Fibroblast of skin of right quadriceps (primary cell): ENCODE results near the gene TRA2A.
A peak's percentile ranks its signal among the peaks of the same experiment; 100 is the strongest.
"Not testable (repeated sequence)": the region's sequence is repeated elsewhere in the genome, so short reads cannot be mapped to it uniquely, and the experiment has no call there.

Experiments
- DNase-seq: peaks from one replicate; pipeline ENCODE4 v3.0.0-alpha.2; 2013

Gene TRA2A

DNA sequence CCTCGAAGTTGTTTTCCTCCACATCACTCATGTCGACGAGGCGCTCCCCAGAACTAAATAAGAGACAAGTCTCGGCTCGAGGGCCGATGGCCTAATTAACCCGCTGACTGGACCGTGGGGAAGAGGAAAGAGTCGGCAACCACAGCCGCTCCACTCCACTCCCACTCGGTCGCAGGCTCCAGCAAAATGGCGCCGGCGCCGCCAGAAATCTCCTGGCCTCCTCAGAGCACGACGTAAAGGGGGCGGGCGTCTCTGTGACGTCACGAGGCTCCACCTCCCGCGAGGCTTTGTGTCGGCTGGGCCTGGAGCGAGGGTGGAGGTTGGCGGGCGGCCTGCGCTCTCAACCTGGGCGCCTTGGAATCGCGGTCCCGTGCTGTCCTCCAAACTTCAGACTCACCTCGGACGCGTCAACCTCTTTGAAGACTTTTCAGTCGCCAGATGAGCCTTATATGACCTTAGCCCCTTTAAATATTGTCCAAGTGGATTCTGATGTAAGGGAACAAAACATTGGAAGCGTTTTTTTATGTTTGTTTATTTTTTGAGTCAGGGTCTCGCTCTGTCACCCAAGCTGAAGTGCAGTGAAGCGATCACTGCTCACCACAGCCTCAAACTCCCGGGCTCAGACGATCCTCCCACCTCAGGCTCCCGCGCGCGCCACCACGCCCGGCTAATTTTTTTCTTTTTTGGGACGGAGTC lies at the start of gene TRA2A:
TSS of gene TRA2A (minus strand) at position 188 of the 696 bp plus-strand sequence. CDS start at position 31, 157 bp downstream.
- peak; percentile 96 for DNase-seq

DNA sequence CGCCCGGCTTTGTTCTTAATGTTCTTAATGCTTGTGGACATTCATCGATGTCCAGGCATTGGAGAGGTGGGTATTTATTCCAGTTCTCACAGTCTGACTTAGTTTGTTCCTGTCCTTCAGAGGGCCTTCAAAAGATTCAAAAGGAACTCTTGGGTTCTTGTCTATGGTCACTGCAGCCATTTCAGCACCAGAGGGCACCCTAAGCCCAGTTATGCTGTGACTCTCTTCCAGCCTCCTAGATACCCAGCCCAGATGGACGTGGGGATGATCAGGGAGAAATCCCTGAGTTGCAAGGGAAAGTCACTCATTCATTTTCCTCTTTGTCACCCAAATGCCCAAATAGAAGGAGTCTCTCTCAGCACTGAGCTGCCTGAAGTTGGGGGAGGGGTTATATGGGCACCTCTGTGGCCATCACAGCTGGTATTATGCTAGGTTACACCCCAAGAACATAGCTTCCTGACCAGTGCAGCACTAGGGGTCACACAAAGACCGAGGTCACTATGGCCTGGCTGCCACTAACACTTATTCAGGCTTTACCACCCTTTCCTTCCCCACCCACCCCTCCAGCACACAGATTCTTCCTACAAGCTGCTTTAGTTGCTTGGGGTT lies 38.9 kb upstream of the TRA2A start:
- DNase-seq, result peak; percentile 67

DNA sequence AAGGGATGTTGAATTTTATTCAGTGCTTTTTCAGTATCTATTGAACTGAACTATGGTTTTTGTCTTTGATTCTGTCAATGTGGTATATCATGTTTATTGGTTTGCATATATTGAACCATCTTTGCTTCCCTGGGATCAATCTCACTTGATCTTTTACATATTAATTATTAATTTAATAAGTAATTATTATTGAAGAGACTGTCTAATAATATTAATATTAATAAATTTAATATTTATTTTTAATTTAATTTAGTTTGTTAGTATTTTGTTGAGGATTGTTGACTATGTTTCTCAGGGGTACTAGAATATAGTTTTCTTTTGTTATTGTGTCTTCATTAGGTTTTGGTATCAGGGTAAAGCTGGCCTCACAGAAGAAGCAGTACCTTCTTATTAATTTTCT lies 26.5 kb upstream of the TRA2A start:
- DNase-seq, result no peak

DNA sequence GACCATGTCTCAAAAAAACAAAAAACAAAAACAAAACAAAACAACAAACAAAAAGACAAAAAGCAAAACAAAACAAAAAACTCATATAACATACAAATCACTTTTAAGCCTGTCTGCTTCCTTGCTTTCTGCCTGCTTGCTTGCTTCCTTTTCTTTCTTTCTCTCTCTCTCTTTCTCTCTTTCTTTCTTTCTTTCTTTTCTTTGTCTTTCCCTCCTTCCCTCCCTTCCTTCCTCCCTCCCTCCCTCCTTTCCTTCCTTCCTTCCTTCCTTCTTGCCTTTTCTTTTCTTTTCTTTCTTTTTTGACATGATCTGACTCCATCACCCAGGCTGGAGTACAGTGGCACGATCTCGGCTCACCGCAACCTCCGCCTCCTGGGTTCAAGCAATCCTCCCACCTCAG lies 15.9 kb upstream of the TRA2A start:
- DNase-seq, result no peak

DNA sequence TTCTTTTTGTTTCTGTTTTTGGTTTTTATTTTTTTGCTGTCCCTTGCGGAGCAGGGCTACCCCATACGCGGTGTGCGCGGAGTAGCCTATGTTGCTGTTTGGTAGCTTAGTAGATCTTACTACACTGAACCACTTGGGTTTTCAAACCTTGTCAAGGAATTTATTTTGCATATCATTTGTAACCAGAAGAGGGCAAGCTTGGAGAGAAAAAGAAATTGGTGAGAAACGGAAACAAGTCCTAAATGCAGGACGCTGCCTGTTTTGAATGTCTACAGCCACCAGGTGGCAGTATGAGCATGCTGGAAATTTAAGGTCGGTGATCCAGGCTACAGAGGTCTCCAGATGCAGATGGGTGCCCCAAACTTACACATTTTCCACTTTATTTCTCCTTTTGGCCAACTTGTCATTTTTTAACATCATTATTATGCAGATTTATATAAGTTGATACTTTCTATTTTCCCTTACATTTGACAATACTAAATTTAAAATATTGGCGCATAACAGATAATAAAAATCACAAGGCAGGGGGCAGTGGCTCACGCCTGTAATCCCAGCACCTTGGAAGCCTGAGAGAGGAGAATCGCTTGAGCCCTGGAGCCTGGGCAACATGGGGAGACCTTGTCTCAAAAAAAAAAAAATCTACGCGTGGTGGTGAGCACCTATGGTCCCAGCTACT lies 15.3 kb upstream of the TRA2A start:
- DNase-seq, result peak; percentile 87

DNA sequence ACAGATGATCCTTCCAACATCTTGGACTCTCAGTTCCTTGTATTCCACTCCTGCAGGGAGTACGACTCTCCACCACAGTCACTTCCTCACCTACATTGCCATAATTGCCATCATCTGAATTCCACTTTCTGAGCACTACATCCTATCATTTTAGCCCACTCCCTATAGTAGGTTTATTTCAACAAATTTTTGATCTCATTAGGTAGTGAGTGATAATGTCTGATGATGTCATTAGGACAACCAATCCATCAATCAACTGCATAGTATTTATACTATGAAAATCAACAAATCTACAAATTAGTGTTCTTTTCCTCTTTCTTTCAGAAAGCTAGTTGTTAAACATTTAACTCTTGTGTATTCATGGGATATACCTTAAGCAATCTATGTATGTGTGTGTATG lies 13.7 kb upstream of the TRA2A start:
- DNase-seq, result no peak

DNA sequence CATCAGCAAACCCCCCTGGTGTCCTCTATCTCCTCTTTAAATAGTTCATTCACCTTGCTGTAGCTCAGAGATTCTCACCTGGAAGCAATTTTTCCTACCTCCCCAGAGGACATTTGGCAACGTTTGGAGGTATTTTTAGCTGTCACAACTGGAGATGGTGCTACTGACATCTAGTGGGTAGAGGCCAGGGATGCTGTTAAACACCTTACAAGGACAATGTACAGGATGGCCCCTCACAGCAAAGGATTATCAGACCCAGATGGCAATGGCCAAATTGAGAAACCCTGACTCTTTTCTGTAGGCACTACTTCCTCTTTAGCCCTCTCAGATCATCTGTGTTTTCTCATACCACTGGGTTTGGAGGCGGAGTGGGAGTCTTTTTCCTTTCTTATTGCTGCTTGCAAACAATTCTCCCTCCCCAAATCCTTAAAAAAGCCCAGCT lies 13.2 kb upstream of the TRA2A start:
- DNase-seq, result no peak

DNA sequence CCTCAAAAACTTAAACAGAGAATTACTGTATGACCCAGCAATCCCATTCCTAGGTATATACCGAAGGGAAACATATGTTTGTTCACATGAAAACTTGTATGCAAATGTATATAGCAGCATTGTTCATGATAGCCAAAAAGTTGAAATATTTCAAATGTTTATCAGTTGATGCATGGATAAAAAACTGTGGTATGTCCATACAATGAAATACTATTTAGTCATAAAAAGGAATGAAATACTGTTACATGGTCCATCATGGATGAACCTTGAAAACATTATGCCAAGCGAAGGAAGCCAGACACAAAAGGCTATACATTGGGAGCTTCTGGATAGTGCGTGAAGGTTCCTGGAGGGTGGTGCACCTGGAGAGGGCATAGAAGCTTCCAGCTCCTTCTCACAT lies 11.0 kb upstream of the TRA2A start:
- no peak for DNase-seq

DNA sequence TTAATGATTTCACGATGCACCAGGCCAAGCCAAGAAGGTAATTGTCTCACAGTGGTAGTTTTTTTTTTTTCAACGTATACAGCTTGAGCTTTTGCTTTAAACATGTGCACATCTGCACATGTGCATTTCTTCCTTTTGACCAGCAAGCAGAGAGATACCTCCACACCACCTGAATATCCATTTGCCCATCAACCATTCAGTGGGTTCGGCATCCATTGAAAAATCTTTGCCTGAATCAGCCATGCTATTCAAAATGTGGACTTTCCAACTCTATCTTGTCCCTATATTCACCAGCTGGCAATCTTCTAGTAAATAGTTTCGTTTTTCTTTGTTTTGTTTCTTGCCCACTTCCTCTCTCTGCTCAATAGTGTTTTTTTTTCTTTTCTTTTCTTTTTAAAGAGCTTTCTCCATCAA lies 7.7 kb upstream of the TRA2A start:
- no peak for DNase-seq

DNA sequence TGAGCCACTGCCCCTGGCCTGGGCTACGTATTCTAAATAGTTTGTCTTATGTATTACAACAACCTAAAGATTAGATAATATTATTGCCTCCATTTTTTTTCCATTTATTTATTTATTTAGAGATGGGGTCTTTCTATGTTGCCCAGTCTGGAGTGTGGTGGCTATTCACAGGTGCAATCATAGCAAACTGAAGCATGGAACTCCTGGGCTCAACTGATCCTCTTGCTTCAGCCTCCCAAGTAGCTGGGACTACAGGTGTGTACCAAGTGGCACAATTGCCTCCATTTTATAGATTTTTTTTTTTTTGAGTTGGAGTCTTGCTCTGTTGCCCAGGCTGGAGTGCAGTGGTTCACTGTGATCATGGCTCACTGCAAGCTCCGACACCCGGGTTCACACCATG lies 6.5 kb upstream of the TRA2A start:
- DNase-seq, result no peak

DNA sequence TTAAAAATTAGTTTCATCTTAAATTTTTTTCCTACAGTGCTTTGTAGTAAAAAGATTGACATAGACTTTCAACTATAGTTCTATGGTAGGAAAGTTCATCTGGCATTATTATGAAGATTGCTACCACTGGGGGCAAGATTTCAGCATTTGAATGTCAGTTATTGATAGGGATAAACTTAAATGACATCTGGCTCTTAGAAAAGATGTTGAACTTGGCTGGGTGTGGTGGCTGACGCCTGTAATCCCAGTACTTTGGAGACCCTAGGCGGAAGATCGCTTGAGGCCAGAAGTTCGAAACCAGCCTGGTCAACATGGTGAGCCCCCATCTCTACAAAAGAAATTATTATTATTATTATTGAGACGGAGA lies 1.4 kb upstream of the TRA2A start:
- no peak for DNase-seq

DNA sequence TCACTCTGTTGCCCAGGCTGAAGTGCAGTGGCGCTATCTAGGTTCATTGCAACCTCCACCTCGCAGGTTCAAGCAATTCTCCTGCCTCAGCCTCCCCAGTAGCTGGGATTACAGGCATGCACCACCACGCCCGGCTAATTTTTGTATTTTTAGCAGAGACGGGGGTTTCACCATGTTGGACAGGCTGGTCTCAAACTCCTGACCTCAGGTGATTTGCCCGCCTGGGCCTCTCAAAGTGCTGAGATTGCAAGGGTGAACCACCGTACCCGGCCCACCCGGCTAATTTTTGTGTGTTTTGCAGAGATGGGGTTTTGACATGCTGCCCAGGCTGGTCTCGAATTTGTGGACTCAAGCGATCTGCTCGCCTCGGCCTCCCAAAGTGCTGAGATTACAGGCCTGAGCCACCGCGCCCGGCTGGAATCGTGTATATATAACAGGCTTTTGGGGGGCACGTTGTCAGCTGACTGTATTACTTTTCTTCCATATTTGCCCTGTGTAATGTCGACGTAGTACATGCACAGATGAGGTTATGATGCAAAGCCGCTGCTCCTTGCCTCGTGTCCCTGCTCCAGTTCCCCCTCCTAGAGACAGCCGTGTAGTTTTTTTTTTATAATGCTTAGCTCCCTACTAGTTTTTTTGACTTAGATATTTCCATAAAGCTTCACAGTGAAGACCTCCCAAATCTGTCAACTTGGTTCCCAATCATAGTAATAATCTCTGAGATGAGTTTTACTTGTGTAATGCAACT lies 883 bp upstream of the TRA2A start:
- no peak for DNase-seq

DNA sequence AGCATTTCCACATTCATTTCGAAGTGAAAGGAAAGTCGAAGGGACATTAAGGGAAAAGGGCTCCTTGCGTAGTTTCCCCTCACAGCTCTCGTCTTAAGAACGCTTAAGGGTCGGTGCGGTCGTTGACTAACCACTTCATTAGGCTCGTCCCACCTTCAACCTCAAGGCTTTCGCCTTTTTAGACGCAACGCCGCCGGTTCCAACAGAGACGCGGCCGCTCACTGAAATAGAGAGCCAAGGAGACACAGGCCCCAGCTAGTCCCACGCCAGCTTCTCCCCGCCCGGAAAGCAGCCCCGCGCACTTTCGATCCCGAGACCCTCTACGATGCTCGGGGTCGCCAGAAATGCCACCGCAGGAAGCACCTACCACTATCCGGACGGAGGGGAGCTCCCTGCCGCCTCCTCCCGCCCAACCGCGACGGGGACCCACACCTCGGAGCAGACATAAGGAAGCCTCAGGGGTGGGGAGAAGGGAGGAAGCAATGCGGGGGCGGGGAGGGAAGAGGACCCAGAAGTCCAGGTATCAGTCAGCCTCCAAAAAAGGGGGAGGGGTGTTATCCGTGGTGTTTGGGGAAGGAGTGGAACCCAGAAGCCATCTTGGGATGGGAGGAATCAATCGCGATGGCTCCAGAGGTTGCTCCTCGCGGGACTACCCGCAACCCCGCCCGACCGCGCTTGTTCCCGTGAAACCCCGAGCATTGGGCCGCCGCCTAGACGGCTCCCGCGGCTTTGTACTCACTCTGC lies 559 bp downstream of the TRA2A start:
- peak; percentile 63 for DNase-seq

DNA sequence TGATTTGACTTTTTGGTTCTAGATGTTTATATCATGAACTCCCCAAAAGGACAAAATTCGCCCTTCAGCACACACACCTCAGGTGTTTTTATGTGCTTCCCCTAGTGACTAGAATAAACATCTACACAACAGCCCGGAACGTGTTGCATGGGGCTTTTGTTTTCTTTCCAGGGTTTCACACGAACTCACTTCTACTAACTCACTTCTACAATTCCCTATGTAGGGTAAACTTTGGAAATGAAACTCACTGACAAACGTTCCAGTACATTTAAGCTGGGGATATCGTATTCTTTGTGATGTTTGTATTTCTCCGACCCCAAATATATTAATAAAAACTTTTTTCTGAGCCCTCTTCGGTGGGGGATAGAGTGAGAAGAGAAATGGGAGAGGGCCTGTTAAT lies 1.4 kb downstream of the TRA2A start:
- peak; percentile 25 for DNase-seq

DNA sequence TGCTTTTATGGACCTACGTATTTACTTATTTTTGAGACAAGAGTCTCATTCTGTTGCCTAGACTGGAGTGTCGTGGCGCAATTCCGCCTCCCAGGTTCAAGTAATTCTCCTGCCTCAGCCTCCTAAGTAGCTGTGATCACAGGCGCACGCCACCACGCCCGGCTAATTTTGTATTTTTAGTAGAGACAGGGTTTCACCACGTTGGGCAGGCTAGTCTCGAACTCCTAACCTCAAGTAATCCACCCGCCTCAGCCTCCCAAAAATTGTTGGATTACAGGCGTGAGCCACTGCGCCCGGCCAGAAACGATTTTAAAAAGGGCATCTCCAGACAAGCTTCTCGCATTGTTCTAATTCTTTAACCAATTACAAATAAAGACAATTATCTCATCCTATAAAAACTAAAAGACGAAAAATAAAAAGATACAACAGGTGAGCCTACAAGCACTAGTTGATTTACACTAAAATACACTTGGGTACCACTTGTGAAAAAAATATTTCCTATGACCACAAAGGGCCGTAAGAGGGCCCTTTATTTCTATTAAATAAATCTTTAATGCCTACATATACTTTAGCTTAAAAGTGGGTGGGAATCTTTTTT lies 2.4 kb downstream of the TRA2A start:
- DNase-seq, result no peak

DNA sequence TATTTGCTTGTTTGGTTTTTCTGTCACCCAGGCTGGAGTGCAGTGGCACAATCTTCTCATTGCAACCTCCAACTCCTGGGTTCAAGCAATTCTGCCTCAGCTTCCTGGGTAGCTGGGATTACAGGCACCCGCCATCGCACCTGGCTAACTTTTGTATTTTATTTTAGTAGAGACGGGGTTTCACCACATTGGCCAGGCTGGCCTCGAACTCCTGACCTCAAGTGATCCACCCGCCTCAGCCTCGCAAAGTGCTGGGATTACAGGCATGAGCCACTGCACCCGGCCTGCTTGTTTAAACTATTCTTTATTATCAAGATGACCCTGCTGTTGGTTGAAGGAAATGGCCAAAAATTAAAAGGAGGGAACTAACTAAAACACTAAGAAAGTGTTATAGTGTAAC lies 6.2 kb downstream of the TRA2A start:
- not testable (repeated sequence) for DNase-seq

DNA sequence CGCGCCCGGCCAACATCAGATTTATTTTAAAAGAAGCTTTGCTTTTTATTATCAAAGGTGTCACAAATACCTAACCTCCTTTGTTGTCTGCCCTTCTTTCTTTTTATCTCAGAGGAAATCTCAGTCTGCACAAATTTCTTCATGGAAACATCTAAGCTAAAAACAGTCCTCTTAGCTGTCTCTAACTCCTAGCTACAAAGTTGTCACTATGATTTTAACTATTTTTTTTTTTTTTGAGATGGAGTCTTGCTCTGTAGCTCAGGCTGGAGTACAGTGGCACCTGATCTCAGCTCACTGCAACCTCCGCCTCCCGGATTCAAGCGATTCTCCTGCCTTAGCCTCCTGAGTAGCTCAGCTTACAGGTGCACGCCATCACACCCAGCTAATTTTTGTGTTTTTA lies 7.3 kb downstream of the TRA2A start:
- no peak for DNase-seq

DNA sequence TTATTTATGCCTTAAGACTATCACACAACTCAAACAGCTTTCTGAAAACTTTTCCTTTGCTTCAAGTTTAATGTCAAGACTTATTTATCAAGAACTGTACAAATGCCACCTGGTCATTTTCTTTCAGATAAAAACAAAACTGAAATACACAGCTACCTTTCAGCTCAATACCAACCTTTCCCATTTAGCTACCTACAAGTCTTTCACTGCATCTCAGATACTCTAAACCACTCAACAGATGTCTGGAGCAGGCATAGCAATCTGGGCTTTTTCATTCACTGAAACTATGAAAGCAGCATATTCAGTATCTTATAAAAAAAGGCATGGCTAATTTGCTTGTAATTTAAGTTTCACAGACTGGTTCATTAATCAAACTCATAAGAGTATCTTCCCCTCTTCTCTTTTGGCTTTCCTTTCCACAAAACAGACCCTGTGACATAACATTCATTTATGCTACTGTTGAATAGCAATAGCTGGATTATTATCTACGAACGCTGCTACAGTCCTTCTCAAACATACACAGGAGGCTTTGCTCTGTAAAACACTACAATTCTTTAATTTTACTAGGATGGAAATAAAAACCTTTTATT lies 8.2 kb downstream of the TRA2A start:
- no peak for DNase-seq

DNA sequence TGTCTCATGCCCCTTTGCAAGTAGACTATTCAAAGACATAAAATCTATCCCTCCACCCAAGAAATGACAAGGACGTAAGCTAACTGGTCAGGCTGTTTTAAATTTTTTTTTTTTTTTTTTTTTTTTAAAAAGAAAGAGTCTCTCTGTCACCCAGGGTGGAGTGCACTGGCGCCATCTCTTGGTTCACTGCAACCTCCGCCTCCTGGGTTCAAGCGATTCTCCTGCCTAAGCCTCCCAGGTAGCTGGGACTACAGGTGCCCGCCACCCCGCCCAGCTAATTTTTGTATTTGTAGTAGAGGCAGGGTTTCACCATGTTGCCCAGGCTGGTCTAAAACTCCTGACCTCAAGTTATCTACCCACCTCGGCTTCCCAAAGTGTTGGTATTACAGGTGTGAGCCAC lies 11.2 kb downstream of the TRA2A start:
- DNase-seq, result no peak

DNA sequence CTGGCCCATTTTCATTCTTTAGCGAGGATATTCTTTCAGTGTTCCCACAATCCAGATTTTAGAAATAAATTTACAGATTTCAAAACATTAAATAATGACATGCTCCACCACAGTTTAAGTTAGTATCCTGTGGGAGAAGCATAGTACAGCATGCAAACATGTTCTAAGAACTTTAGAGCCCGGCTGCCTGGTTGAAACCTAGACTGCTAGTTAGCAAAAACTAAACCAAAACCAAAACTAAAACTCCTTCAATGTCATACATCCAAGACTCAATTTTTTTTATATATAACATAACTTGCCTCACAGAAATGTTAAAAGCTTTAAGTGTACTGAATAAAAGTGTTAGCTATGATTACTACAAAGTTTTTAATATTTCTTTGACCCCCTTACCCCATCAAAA lies 17.0 kb downstream of the TRA2A start:
- DNase-seq, result no peak

DNA sequence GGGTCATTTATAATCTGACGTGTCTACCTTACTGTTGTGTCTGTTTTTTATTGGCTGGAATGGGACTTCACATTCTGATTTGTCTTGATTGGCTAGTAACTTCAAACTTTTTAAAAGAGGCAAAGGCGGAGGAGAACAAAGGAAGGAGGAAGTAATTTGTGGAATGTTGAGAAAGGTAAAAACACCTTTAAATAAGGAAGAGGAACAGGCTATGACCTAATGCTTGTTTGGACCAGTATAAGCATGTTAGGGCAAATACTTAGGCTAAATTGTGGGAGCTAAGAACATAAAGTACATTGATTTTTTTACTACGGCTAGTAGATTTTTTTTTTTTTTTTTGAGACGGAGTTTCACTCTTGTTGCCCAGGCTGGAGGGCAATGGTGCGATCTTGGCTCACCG lies 18.0 kb downstream of the TRA2A start:
- not testable (repeated sequence) for DNase-seq

DNA sequence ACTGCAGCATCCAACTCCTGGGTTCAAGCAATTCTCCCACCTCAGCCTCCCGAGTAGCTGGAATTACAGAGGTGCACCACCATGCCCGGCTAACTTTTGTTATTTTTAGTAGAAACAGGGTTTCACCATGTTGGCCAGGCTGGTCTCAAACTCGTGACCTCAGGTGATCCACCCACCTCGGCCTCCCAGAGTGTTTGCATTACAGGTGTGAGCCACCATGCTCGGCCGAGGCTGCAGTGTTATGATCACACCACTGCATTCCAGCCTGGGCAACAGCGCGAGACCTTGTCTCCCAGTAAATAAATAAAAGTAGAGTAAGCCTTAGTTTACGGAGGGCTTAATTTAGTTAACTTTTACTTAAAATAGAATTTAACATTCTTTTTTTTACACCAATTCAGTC lies 37.8 kb downstream of the TRA2A start:
- no peak for DNase-seq
